Measurements from ENCODE around the gene IQCK. TPM values are rescaled to one million over a fixed set of nuclear protein-coding genes. Genes with fewer than 3 reads are reported as not detected.

Gene IQCK, protein sequence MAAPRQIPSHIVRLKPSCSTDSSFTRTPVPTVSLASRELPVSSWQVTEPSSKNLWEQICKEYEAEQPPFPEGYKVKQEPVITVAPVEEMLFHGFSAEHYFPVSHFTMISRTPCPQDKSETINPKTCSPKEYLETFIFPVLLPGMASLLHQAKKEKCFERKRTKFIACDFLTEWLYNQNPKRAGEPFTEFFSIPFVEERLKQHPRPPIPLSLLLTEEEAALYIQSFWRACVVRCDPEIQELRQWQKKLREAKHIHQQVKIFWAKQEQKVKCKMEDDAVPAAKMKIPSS
- total RNA-seq, result 10 to 100 TPM in 5 of 6 donors, 1 to 10 TPM in 1; 9.3 to 50.3 (median 18.3) TPM

DNA sequence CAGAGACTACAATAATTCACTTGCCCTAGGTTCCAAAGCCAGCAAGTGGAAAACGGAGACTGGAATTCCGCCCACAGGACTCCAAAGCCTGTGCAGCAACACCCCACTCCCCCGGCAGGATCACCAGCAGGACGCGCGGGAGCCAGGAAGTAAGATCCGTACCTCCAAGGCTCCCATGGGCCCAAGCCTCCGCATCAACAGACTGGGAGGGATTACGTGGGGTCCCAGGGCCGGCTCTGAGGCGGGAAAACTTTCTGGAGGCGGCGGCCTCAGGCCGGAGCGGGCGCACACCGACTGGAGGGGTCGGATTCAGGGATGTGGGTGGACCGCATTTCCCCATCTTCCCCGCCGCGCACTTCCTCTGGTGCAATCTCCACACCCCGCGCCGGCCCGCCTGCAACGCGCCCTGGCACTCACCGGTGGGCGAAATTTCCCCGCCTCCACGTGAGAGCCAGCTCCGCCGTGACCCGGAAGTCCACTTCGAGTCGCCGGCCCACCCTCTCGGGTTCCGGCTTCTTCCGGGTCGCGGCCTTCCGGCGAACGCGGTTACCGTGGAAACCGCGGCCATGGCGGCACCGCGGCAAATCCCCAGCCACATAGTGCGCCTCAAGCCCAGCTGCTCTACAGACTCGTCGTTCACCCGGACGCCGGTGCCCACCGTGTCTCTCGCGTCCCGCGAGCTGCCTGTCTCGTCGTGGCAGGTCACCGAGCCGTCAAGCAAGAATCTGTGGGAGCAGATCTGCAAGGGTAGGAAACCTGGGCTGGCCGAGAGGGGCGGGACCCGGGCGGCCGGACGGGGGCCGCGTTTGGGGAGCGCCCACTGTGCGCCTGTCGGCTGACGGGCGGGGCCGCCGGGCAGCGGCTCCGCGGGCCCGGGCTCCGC is at the start of gene IQCK, which contains the start of gene KNOP1:
TSS of gene IQCK (plus strand) at position 531 of the 883 bp plus-strand sequence. CDS start at position 567, 36 bp downstream.
TSS of gene KNOP1 (minus strand) at position 487 of the 883 bp plus-strand sequence. CDS start 3,192 bp downstream, outside the sequence.
- Histone ChIP-seq H3K27me3 (no peaks in the 10 kb centered on the region), H3K36me3 (peaks cover 0 to 18% (median 8%) of the 10 kb centered on the region in 4 donors), H3K9me3 (no peaks in the 10 kb centered on the region), H3K4me3 (peak within 1 kb of the TSS; percentile 59 to 100 (median 90)), H3K27ac (peak within 1 kb of the TSS; percentile 74 to 86 (median 79)), H3K4me1 (peaks cover 12 to 23% (median 14%) of the 10 kb centered on the region in 4 donors)
- peak; percentile 91 to 97 for ATAC-seq (ENCODE audit: low FRiP score in 2 of 2)
- TF ChIP-seq POLR2AphosphoS5 (IDR thresholded peaks at IDR 0.05) (peak; percentile 82 to 83), EP300 (IDR thresholded peaks at IDR 0.05) (peak in 1 of 4 donors; percentile 41), POLR2A (IDR thresholded peaks at IDR 0.05) (peak in 2 of 4 donors; percentile 28 to 69)
- TF ChIP-seq, protein P1, sequence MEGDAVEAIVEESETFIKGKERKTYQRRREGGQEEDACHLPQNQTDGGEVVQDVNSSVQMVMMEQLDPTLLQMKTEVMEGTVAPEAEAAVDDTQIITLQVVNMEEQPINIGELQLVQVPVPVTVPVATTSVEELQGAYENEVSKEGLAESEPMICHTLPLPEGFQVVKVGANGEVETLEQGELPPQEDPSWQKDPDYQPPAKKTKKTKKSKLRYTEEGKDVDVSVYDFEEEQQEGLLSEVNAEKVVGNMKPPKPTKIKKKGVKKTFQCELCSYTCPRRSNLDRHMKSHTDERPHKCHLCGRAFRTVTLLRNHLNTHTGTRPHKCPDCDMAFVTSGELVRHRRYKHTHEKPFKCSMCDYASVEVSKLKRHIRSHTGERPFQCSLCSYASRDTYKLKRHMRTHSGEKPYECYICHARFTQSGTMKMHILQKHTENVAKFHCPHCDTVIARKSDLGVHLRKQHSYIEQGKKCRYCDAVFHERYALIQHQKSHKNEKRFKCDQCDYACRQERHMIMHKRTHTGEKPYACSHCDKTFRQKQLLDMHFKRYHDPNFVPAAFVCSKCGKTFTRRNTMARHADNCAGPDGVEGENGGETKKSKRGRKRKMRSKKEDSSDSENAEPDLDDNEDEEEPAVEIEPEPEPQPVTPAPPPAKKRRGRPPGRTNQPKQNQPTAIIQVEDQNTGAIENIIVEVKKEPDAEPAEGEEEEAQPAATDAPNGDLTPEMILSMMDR (IDR thresholded peaks at IDR 0.05), result peak in 4 of 6 experiments; percentile 7 to 35 (median 17)
- peak; percentile 92 to 96 for DNase-seq
- 1% methylated on average over 51 to 52 of the region's 88 CpGs for WGBS, 2 donors

DNA sequence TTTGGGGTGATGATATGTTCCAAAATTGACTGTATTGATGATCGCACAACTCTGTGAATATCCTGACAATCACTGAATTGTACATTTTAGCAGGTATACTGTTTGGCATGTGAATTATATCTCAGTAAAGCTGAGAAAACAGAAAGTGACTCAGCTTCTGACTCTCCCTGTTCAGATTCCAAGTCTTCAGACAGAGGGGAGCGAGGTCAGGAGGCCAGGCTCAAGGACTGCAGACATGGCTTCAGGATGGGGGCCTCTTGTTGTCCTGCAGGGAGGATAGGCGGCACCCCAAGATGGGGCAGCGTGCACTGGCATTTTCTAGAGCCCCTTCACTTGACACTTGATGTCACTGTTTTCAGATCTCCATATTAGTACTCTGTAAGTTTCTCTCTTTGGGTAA is 45.7 kb upstream of the IQCK start:
- Histone ChIP-seq H3K27me3 (no peaks in the 10 kb centered on the region), H3K4me1 (no peaks in the 10 kb centered on the region), H3K4me3 (no peak overlapping the region), H3K27ac (no peak overlapping the region), H3K36me3 (peaks cover 0 to 63% (median 32%) of the 10 kb centered on the region in 4 donors), H3K9me3 (no peaks in the 10 kb centered on the region)
- ATAC-seq (ENCODE audit: low FRiP score in 2 of 2) (no peak), DNase-seq (no peak)
- TF ChIP-seq EP300 (IDR thresholded peaks at IDR 0.05) (no peak), POLR2A (IDR thresholded peaks at IDR 0.05) (no peak), POLR2AphosphoS5 (IDR thresholded peaks at IDR 0.05) (no peak)
- TF ChIP-seq, protein P1 (IDR thresholded peaks at IDR 0.05), result no peak
- 96 to 97% methylated on average over 4 of the region's 4 CpGs for WGBS, 2 donors

DNA sequence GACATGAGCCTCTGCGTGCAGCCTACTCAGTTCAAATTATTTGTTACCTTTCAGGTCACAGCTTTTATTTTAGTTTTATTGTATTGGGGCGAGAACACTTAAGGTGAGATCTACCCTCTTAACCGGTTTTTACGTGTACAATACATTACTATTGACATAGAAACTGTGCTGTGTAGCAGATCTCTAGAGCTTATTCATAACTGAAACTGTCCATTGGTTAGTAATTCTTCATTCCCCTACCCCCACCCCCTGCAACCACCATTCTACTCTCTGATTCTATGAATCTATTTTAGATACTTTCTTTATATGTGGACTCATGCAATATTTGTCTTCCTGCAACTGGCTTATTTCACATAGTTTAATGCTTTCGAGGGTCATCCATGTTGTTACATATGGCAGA is 43.6 kb upstream of the IQCK start:
- H3K27me3 ChIP-seq, result no peaks in the 10 kb centered on the region
- H3K9me3 ChIP-seq, result no peaks in the 10 kb centered on the region
- no peak overlapping the region for H3K4me3 ChIP-seq
- peaks cover 0 to 52% (median 25%) of the 10 kb centered on the region in 4 donors for H3K36me3 ChIP-seq
- DNase-seq (no peak), ATAC-seq (ENCODE audit: low FRiP score in 2 of 2) (no peak)
- no peak overlapping the region for H3K27ac ChIP-seq
- H3K4me1 ChIP-seq, result no peaks in the 10 kb centered on the region
- TF ChIP-seq POLR2AphosphoS5 (IDR thresholded peaks at IDR 0.05) (no peak), POLR2A (IDR thresholded peaks at IDR 0.05) (no peak), EP300 (IDR thresholded peaks at IDR 0.05) (no peak)
- TF ChIP-seq, protein P1 (IDR thresholded peaks at IDR 0.05), result no peak
- 95 to 97% methylated on average over 5 of the region's 5 CpGs for WGBS, 2 donors

DNA sequence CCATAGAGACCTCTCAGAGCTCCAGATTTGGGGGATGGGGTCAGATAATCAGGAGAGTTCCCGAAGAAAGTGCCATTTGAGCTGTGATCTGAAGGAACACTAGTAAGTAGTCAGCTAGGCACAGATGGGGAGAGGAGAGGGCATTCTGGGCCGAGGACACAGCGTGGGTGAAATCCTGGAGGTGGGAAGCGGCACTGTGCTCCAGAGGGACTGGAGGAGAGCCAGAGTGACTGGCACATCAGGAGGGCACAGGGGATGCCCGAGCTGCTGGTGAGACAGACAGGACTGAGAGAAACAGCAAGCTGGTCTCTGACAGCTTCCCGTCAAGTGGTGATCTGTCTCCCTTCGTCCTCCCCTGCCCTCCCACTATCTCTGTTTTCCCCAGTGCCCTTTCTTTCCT is 40.7 kb upstream of the IQCK start:
- no peaks in the 10 kb centered on the region for H3K4me1 ChIP-seq
- DNase-seq (no peak), ATAC-seq (ENCODE audit: low FRiP score in 2 of 2) (no peak)
- H3K27me3 ChIP-seq, result no peaks in the 10 kb centered on the region
- peaks cover 0 to 39% (median 11%) of the 10 kb centered on the region in 4 donors for H3K36me3 ChIP-seq
- no peak overlapping the region for H3K4me3 ChIP-seq
- H3K9me3 ChIP-seq, result no peaks in the 10 kb centered on the region
- 87 to 95% methylated on average over 7 of the region's 7 CpGs for WGBS, 2 donors
- H3K27ac ChIP-seq, result no peak overlapping the region
- TF ChIP-seq POLR2AphosphoS5 (IDR thresholded peaks at IDR 0.05), result no peak
- TF ChIP-seq EP300 (IDR thresholded peaks at IDR 0.05), result no peak
- TF ChIP-seq, protein P1 (IDR thresholded peaks at IDR 0.05), result no peak
- no peak for TF ChIP-seq POLR2A (IDR thresholded peaks at IDR 0.05)

Measured in upper lobe of left lung (tissue), 6 donors.